Calu3 (cell line): ENCODE data around the gene STK10. TPM values are rescaled to one million over a fixed set of nuclear protein-coding genes. Genes with fewer than 3 reads are reported as not detected.
"Not testable (repeated sequence)": the region's sequence is repeated elsewhere in the genome, so short reads cannot be mapped to it uniquely, and the experiment has no call there.

ENCODE experiments used
- BruUV-seq: library from RNA; stranded (reverse); fragments of 400-500 nt; replicated peaks from 2 replicates; lab custom pipeline; 2021; lab: Mats Ljungman, UMichigan
- CTCF ChIA-PET: fragments of 300-600 bp; sonication (Branson Sonifier 250); formaldehyde crosslinking; loops from one replicate; lab custom pipeline; 2022; ENCODE audit warnings: antibody characterized with exemption; lab: Charles Lee
- DNase-seq: peaks from one replicate; pipeline ENCODE4 v3.0.0; 2022
- H3K27ac Mint-ChIP-seq: one replicate; pipeline ENCODE4 v1.8.0; 2022; ENCODE audit warnings: mixed read lengths; ENCODE audit not compliant: unreplicated experiment
- H3K27me3 Mint-ChIP-seq: one replicate; pipeline ENCODE4 v1.8.0; 2022; ENCODE audit warnings: mixed read lengths; ENCODE audit not compliant: unreplicated experiment
- H3K36me3 Mint-ChIP-seq: one replicate; pipeline ENCODE4 v1.8.0; 2022; ENCODE audit warnings: mild to moderate bottlenecking, moderate library complexity, mixed read lengths; ENCODE audit not compliant: insufficient read depth, unreplicated experiment
- H3K4me1 Mint-ChIP-seq: one replicate; pipeline ENCODE4 v1.8.0; 2022; ENCODE audit warnings: mild to moderate bottlenecking, low read depth, mixed read lengths; ENCODE audit not compliant: unreplicated experiment
- H3K4me3 Mint-ChIP-seq: one replicate; pipeline ENCODE4 v1.8.0; 2022; ENCODE audit warnings: mild to moderate bottlenecking, low read depth, moderate library complexity, mixed read lengths; ENCODE audit not compliant: unreplicated experiment
- H3K9me3 Mint-ChIP-seq: one replicate; pipeline ENCODE4 v1.8.0; 2022; ENCODE audit warnings: low read depth, mixed read lengths; ENCODE audit not compliant: unreplicated experiment
- CTCF ChIP-seq: fragments of 200-600 bp; IDR thresholded peaks from one replicate; pipeline ENCODE4 v1.8.0; 2022; ENCODE audit warnings: antibody characterized with exemption; ENCODE audit not compliant: unreplicated experiment
- intact Hi-C: fragments of 100-400 bp; cut with micrococcal nuclease; formaldehyde crosslinking; loops from one replicate; pipeline ENCODE4 v1.10.0; 2022; ENCODE audit not compliant: unreplicated experiment
- total RNA-seq: library from RNA; stranded (reverse); gene quantifications from 2 replicates; pipeline ENCODE4 v1.2.3, GENCODE V29; 2022

STK10 gene
- total RNA-seq, 1 experiment from 2014 or later = 27.4 TPM

GRCh38 chr5:172035049-172035448 lies 153.0 kb downstream of the STK10 start:
- CTCF ChIA-PET = no interaction called here
- H3K9me3 Mint-ChIP-seq = peaks cover 6% of the 10 kb centered on the region
- H3K36me3 Mint-ChIP-seq = no peaks in the 10 kb centered on the region
- BruUV-seq = no TSS peak
- no peak overlapping the region for H3K4me3 Mint-ChIP-seq
- no peak for TF ChIP-seq CTCF
- intact Hi-C loops = no loop called here
- DNase-seq = no peak
- H3K27me3 Mint-ChIP-seq = peaks cover 16% of the 10 kb centered on the region
- H3K4me1 Mint-ChIP-seq = peaks cover 4% of the 10 kb centered on the region
- H3K27ac Mint-ChIP-seq = no peak overlapping the region

DNA sequence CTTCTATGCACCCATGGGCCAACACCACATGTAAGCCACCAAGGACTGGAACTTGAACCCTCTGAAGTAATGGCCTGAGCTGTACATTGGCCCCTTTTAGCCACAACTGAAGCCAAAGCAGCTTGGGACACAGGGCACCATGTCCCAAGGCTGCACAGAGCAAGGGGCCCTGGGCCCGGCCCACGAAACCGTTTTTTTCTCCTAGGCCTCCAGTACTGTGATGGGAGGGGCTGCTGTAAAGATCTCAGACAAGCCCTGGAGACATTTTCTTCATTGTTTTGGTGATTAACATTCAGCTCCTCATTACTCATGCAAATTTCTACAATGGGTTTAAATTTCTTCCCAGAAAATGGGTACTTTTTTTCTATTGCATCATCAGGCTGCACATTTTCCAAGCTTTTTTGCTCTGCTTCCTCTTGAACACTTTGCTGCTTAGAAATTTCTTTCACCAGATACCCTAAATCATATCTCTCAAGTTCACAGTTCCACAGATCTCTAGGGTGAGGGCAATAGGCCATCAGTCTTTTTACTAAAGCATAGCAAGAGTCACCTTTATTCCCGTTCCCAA lies 156.0 kb downstream of the STK10 start:
- Mint-ChIP-seq H3K36me3 (no peaks in the 10 kb centered on the region), H3K4me1 (no peaks in the 10 kb centered on the region), H3K4me3 (no peak overlapping the region), H3K27me3 (peaks cover 30% of the 10 kb centered on the region), H3K9me3 (peaks cover 6% of the 10 kb centered on the region), H3K27ac (no peak overlapping the region)
- CTCF ChIA-PET = no interaction called here
- intact Hi-C loops = no loop called here
- BruUV-seq = no TSS peak
- DNase-seq = no peak
- no peak for TF ChIP-seq CTCF

GRCh38 chr5:172029876-172030275 lies 158.1 kb downstream of the STK10 start:
- no peak for DNase-seq
- CTCF ChIA-PET = no interaction called here
- Mint-ChIP-seq H3K27ac (no peak overlapping the region), H3K4me3 (no peak overlapping the region), H3K36me3 (no peaks in the 10 kb centered on the region), H3K27me3 (peaks cover 30% of the 10 kb centered on the region), H3K9me3 (peaks cover 6% of the 10 kb centered on the region), H3K4me1 (no peaks in the 10 kb centered on the region)
- intact Hi-C loops = loop anchor here (2.0 kb wide), 1 partner anchor 59 kb away; no protein-coding TSS in a partner anchor
- no TSS peak for BruUV-seq
- no peak for TF ChIP-seq CTCF

DNA sequence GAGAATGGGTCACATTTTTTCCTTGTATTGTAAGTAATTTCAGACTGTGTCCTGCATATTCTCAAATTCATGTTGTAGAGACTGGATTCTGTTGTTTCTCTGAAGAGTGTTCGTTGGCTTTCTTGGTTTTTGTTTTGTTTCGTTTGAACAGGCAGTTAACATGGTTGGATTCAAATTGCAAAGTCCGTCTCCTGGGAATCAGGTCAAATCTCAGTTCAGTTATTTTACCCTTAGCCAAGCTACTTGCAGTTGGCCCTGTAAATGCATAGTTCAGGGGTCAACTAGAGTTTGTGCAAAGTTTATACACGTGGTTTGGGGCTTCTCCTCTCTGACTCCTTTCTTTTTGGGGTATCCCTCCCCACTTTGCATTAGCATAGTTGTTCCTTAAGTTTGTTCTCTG lies 159.9 kb downstream of the STK10 start:
- Mint-ChIP-seq H3K27me3 (peaks cover 30% of the 10 kb centered on the region), H3K4me1 (no peaks in the 10 kb centered on the region), H3K27ac (no peak overlapping the region), H3K36me3 (no peaks in the 10 kb centered on the region), H3K9me3 (peaks cover 6% of the 10 kb centered on the region), H3K4me3 (no peak overlapping the region)
- no peak for TF ChIP-seq CTCF
- CTCF ChIA-PET = no interaction called here
- intact Hi-C loops = loop anchor here (2.0 kb wide), 1 partner anchor 57 kb away; no protein-coding TSS in a partner anchor
- no TSS peak for BruUV-seq
- DNase-seq = no peak

DNA sequence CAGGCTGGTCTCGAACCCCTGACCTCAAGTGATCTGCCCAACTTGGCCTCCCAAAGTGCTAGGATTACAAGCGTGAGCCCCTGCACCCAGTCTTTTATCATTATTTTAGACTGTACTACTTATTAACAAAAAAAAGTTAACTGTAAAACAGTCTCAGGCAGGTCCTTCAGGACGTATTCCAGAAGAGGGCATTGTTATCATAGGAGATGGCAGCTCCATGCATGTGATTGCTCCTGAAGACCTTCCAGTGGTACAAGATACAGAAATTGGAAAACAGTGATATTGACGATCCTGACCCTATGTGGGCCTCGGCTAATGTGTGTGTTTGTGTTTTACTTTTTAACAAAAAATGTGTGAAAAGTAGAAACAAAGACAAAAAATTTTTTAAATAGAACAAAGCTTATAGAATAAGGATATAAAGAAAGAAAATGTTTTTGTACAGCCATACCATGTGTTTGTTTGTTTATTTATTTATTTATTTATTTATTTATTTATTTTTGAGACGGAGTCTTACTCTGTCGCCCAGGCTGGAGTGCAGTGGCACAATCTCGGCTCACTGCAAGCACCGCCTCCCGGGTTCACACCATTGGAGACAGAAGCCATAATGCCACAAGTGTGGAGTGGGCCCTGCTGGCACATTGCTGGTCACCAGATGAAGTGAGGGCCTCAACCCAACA lies 167.8 kb downstream of the STK10 start:
- intact Hi-C loops, H3K4me3 Mint-ChIP-seq, H3K9me3 Mint-ChIP-seq, H3K27me3 Mint-ChIP-seq, DNase-seq, H3K27ac Mint-ChIP-seq, H3K36me3 Mint-ChIP-seq, H3K4me1 Mint-ChIP-seq, BruUV-seq: not testable (repeated sequence)
- CTCF ChIA-PET = interaction anchor here (0.6 to 1.0 kb wide), 2 partner anchors 70 to 108 kb away, joined by 3 to 5 read pairs; no protein-coding TSS in a partner anchor
